ENCODE results near the gene CT45A3. TPM values are rescaled to one million over a fixed set of nuclear protein-coding genes. Genes with fewer than 3 reads are reported as not detected.
"Not testable (repeated sequence)": the region's sequence is repeated elsewhere in the genome, so short reads cannot be mapped to it uniquely, and the experiment has no call there.

The CT45A3 gene
- total and polyA plus RNA-seq, 2 of the 13 experiments (the other 11 are each of a cell fraction or from before 2014, with no cell fraction given), result not detected

DNA sequence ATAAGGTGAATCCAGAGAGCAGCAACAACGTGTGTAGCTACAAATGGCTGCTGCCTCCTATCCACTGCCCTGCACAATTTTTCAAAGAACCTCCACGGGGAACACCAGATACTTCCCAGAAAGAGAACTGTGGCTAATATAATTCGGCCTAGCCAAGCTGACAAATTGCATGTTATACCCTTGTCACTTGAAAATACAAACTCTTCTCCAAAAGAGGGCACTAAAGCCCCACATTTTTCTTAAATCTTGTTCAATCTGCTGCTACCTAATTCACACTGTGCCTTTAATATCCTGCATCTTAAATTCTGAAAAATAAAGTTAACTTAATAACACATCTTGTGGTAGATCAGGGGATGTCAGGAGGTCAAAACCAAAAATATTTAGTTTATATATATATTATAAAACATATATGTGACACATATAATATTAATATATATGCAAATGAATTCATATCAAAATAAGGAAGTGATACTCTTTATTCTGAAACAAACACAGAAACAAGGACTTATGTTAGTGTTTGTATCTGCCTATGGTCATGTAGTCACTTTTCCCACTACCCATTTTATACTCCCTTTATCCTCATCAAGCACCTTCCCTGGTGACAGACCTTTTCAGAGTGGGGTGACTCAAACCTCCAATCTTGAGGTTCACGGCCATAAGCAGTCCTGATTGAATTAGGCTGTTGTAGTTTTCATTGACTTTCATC, 30.5 kb downstream of the CT45A3 start:
- no peaks in the 10 kb centered on the region for H3K9me3 ChIP-seq (ENCODE audit: low read length)
- no peak for ATAC-seq
- ChIA-PET CTCF (ENCODE audit: low intra/inter-chr PET ratio, low total read pairs) (no interaction called here), POLR2A (no interaction called here)
- H3K9ac ChIP-seq (ENCODE audit: insufficient read depth, low read depth, low read length), result no peak overlapping the region
- no peak for DNase-seq (ENCODE audit: low spot score)
- no peaks in the 10 kb centered on the region for H3K27me3 ChIP-seq (ENCODE audit: control insufficient read depth in 1 of 2, insufficient read depth in 2 of 2, low read length in 2 of 2)
- FAIRE-seq, result no peak
- intact Hi-C loops (cut with micrococcal nuclease; ENCODE audit: unreplicated experiment), result no loop called here
- WGBS (ENCODE audit: low lambda C conversion rate), result 0% methylated on average over 2 of the region's 4 CpGs
- no peaks in the 10 kb centered on the region for H4K20me1 ChIP-seq (ENCODE audit: insufficient read depth, low read length)
- in situ Hi-C loops (cut with HindIII; ENCODE audit: extremely low pct_ligation_motif_present, low pct_unique_long_range_greater_than_20kb), result no loop called here
- BruUV-seq (replicated peaks), result no TSS peak
- H3K4me2 ChIP-seq (ENCODE audit: low read depth, low read length), result no peak overlapping the region
- H3K4me1 ChIP-seq (ENCODE audit: insufficient read depth, low read length), result no peaks in the 10 kb centered on the region
- H3K27ac ChIP-seq (ENCODE audit: extremely low read length, insufficient read depth, low read length), result no peak overlapping the region
- no peak overlapping the region for H3K4me3 ChIP-seq (replicated peaks in 1 of 3; ENCODE audit: insufficient read depth in 1 of 3, low read depth in 2 of 3, low read length in 3 of 3)
- TF ChIP-seq ZNF326 (CRISPR knock-in tag; IDR thresholded peaks at IDR 0.05; ENCODE audit: borderline replicate concordance), result no peak
- no peak for TF ChIP-seq HCFC1 (IDR thresholded peaks at IDR 0.05; ENCODE audit: low read depth, low read length)
- TF ChIP-seq ZNF10 (CRISPR knock-in tag; IDR thresholded peaks at IDR 0.05; ENCODE audit: borderline replicate concordance, low read depth), result no peak
- no peak for TF ChIP-seq JUNB (CRISPR knock-in tag; IDR thresholded peaks at IDR 0.05; ENCODE audit: borderline replicate concordance)
- TF ChIP-seq BORCS8-MEF2B (CRISPR knock-in tag; IDR thresholded peaks at IDR 0.05), result no peak
- TF ChIP-seq ZNF569 (CRISPR knock-in tag; IDR thresholded peaks at IDR 0.05; ENCODE audit: borderline replicate concordance), result no peak
- no peak for TF ChIP-seq SALL2 (CRISPR knock-in tag; IDR thresholded peaks at IDR 0.05)
- H2AFZ ChIP-seq (ENCODE audit: low read length), result no peak overlapping the region
- H3K36me3 ChIP-seq (replicated peaks in 1 of 2; ENCODE audit: control insufficient read depth in 1 of 2, insufficient read depth in 2 of 2, low read length in 2 of 2), result no peaks in the 10 kb centered on the region
- no peaks in the 10 kb centered on the region for H3K79me2 ChIP-seq (ENCODE audit: insufficient read depth, low read length)

GRCh38 chrX:135734666-135735065, 33.3 kb downstream of the CT45A3 start:
- DNase-seq (ENCODE audit: low spot score); H3K4me3 ChIP-seq (replicated peaks in 1 of 3; ENCODE audit: insufficient read depth in 1 of 3, low read depth in 2 of 3, low read length in 3 of 3); H3K27me3 ChIP-seq (ENCODE audit: control insufficient read depth in 1 of 2, insufficient read depth in 2 of 2, low read length in 2 of 2); H3K4me1 ChIP-seq (ENCODE audit: insufficient read depth, low read length); H4K20me1 ChIP-seq (ENCODE audit: insufficient read depth, low read length); H3K27ac ChIP-seq (ENCODE audit: extremely low read length, insufficient read depth, low read length); H3K9ac ChIP-seq (ENCODE audit: insufficient read depth, low read depth, low read length); H3K9me3 ChIP-seq (ENCODE audit: low read length); H3K36me3 ChIP-seq (replicated peaks in 1 of 2; ENCODE audit: control insufficient read depth in 1 of 2, insufficient read depth in 2 of 2, low read length in 2 of 2); ATAC-seq; POLR2A ChIA-PET; intact Hi-C loops (cut with micrococcal nuclease; ENCODE audit: unreplicated experiment); CTCF ChIA-PET (ENCODE audit: low intra/inter-chr PET ratio, low total read pairs); H2AFZ ChIP-seq (ENCODE audit: low read length); H3K79me2 ChIP-seq (ENCODE audit: insufficient read depth, low read length); BruUV-seq (replicated peaks); in situ Hi-C loops (cut with HindIII; ENCODE audit: extremely low pct_ligation_motif_present, low pct_unique_long_range_greater_than_20kb); FAIRE-seq; H3K4me2 ChIP-seq (ENCODE audit: low read depth, low read length): not testable (repeated sequence)
- 51% methylated on average over 5 of the region's 5 CpGs for WGBS (ENCODE audit: low lambda C conversion rate)

Data from HepG2 (cell line).